Stimulated activated CD4-positive, alpha-beta T cell treated with anti-CD3 and anti-CD28 coated beads, Interleukin-1b, Interleukin-23, amount 100 ng/mL, for 24 hours (primary cell): ENCODE measurements around the gene BST1.
"Not testable (repeated sequence)": the region's sequence is repeated elsewhere in the genome, so short reads cannot be mapped to it uniquely, and the experiment has no call there.

Experiments used
- DNase-seq, 4 experiments: peaks; one replicate each; pipeline ENCODE4 v3.0.0-alpha.2; 2020; ENCODE audit warnings: low read depth in 4 of 4, low spot score in 1 of 4

The BST1 gene

GRCh38 chr4:15744016-15744545, 41.2 kb downstream of the BST1 start:
- no peak for DNase-seq

DNA sequence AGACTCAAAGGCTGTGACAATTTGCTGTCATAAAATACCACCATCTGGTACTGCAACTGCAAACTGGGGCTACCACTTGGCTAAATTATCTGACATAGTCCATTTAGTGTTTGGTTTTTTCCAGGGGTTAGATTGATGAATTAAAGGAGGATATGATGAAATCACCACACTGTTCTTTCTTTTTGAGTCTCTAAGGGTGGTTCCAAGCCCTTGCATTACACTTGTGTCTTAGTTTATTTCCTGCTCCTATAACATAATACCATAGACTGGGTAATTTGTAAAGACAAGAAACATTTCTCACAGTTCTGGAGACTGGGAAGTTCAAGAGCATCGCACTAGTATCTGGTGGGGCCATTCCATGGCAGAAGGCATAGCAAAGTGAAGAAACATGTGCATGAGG, 43.2 kb downstream of the BST1 start:
- no peak for DNase-seq

GRCh38 chr4:15749001-15749400, 46.1 kb downstream of the BST1 start:
- DNase-seq: no peak

DNA sequence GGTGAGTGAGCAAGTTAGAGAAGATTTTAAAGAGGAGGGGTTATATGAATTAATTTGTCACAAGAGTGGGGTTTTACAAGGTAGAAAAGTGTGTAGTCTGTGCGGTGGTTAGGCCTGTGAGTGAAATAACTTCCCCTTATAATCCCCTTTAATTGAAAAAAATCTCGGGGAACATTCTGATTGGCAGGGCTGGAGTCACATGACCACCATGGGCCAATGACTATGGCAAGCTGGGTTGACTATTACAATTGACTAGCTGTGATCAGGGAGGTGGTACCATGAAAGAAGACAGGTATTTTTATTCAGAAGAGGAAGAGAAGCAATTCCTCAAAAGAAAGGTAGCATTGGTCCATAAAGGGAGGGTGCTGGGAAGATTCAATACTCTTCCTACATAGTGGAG, 48.3 kb downstream of the BST1 start:
- no peak for DNase-seq

DNA sequence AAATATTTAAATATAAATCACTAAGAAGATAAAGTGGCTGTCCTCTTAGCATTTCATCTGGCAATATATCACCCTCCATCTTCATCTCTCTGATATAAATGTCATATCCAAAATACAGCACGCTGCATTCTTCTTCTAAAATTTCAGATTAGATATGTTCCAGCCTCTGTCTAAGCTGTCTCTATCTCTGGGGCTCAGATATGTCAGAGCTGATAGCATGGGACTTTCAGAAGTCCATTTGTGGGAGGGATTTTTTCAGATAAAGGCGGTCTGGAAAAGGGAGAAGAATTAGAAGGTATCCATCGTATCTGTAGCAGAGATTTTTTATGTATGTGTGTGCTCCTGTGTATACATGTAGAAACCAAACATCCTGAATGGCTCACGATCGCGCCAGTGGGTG, 50.2 kb downstream of the BST1 start:
- DNase-seq: no peak

DNA sequence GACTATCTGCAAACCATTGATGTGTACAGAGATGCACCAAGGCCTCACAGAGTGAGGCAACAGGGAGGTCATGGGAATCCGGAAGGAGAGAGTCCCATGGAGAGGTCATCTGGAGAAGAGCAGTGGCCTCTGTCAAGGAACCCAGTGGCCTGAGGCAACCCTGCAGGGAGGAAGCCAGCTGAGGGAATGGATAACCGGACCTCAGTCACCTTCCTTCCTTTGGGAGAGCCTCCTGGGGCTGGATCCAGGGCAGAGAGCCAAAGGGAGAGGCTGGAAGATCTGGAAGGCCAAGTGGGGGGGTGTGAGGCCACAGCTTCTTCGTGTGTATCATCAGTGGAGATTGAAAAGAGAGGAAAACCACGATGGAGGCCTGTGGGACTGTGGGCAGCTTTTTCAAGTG, 50.9 kb downstream of the BST1 start:
- DNase-seq: no peak

GRCh38 chr4:15754323-15754722, 51.5 kb downstream of the BST1 start:
- no peak for DNase-seq

GRCh38 chr4:15755321-15756155, 52.7 kb downstream of the BST1 start:
- DNase-seq: peak in 1 of 4 experiments; percentile 20

GRCh38 chr4:15756361-15756861, 53.5 kb downstream of the BST1 start:
- peak; percentile 35 to 61 (median 48) for DNase-seq

DNA sequence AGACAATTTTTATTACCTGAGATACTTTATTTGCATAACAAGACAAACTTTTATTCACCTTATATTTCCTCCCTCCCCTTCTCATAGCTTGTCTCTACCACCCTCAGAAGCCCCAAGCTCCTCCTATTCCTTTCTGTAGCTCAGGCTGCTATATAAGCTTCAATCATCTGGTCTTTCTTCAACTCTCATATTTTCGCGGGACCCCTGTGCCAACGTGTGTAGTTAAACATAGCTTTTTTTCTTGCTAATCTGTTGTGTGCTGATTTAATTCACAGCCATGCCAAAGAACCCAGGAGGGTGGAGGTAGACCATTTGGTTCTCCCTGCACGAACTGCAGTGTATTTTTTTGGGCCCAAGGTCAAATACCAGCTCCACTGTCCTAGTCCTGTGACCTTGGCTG, 54.2 kb downstream of the BST1 start:
- DNase-seq: no peak

DNA sequence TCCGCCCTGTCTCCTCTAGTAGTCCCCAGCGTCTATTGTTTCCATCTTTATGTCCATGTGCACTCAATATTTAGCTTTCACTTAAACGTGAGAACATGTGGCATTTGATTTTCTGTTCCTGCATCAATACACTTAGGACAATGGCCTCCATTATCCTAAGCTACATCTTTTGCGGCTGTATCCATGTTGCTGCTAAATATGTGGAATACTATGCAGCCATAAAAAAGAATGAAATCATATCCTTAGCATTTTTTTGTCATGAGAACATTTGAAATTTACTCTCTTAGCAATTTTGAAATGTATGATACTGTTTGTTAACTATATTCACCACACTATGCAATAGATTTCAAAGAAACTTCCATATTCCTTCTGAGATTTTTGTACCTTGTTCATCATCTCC, 55.4 kb downstream of the BST1 start:
- DNase-seq: no peak

- not testable (repeated sequence) for DNase-seq
These were observed 59.6 kb downstream of the BST1 start for GRCh38 chr4:15762460-15762859.

- DNase-seq: no peak
These were observed 62.5 kb downstream of the BST1 start for GRCh38 chr4:15765391-15765790.

DNA sequence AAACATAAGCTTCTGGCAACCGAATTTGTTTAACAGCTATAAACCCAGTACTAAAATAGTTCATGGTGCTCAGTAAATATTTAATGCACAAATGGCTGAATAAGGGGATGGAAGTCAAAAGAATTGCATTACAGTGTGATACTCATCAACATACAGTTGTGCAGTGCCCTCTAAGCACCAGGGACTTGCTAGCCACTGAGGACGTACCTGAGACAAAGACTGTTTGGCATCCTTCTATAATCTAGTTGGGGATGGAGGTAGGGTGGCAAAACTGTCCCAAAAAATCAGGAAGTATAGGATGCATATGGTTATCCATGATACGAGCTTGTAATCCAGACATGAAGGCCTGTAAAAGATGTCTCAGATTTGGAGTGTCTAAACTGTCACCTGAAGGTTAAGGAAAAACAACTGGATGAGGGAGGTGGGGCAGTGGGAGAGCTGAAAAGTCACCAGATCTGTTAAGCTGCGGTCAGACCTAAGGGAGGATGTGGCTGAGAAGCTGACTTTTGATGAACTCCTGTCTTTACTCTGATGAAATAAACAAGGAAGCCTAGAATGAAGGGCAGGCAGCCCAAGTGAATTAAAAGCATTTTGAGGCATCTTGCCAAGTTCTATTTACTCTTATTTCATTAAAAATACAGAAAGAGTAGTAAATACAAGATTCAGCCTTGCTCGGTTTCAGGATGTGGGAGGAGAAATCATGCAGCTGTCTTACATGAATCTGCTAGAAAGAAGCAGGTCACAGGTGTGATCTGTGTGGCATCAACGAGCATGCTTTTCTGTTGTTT, 63.2 kb downstream of the BST1 start:
- no peak for DNase-seq

GRCh38 chr4:15766821-15767220, 64.0 kb downstream of the BST1 start:
- no peak for DNase-seq

- DNase-seq: no peak
These were observed 66.3 kb downstream of the BST1 start for GRCh38 chr4:15769202-15769601.

DNA sequence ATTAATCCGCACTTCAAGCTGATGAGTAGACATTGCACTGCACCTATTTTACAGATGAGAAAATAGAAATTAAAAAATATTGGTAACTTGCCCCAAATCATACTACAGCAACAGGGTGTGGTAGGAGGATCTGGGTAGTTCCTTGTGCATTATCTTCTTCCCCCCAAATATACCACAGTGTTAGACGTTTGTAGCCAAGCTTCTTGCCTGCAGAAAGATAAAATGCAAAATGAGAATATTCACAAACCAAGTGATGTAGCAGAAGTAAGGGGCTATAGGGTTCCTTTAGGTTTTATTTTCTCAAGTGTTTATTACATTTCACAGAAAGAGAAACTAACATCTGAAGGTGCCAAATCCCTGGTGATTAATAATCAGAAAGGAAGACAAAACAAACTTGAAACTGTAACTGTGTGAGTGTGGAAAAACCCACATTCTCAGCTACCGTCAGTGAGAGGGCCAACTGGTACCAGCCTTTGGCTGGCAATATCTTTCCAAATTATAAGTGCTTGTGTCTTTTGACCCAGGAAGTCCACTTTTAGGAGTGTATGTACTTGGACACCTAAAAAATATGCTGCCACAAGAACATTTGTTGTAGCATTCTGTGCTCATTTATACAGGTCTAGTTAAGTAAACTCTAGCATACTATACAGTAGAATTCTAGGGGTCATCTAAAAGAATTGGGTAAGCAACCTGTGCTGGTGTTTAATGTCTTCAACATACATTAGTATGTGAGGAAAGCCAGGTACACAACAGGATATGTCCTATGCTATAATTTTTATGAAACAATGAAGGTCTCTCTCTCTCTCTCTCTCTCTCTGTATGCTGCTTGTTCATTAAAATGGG, 68.6 kb downstream of the BST1 start:
- DNase-seq: no peak

GRCh38 chr4:15774020-15774420, 71.2 kb downstream of the BST1 start:
- DNase-seq: no peak

DNA sequence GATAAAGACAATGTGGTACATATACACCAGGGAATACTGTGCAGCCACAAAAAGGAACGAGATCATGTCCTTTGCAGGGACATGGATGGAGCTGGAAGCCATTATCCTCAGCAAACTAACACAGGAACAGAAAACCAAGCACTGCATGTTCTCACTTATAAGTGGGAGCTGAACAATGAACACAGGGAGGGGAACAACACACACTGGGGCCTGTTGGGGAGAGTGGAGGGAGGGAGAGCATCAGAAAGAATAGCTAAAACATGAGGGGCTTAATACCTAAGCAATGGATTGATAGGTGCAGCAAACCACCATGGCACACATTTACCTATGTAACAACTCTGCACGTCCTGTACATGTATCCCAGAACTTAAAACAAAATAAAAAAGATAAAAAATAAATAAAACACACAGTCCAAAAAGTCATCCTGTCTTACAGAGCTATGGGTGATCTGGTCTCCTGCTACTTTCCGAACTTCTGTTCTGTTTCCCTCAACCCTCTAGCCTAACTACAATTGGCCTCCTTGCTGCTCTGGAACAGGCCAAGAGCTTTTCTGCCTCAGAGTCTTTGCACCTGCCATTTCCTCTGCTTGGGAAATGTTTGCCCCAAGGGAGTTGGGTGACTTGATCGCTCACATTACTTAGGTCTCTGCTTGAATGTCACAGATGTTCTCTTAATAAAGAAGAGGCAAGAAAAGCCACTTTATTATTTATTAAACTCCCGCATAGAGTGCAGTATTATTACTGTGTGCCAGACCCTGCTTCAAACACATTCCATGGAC, 74.2 kb downstream of the BST1 start:
- no peak for DNase-seq

GRCh38 chr4:15777697-15778288, 74.9 kb downstream of the BST1 start:
- DNase-seq: no peak
